CD4-positive, alpha-beta memory T cell (primary cell): ENCODE data around the gene SUOX. TPM values are rescaled to one million over a fixed set of nuclear protein-coding genes. Genes with fewer than 3 reads are reported as not detected.

Source experiments
- CTCF ChIA-PET: fragments of 350-600 bp; sonication (Branson Sonifier 250); formaldehyde crosslinking; loops from one replicate; lab custom pipeline; 2021; ENCODE audit warnings: inconsistent platforms; ENCODE audit not compliant: partially characterized antibody; lab: Charles Lee
- POLR2A ChIA-PET: fragments of 350-600 bp; sonication (Branson Sonifier 250); formaldehyde crosslinking; loops from one replicate; lab custom pipeline; 2021; ENCODE audit not compliant: partially characterized antibody; lab: Charles Lee
- DNase-seq, 5 donors: peaks; one replicate each; pipeline versions ENCODE4 v3.0.0 to v3.0.0-alpha.2; 2020 to 2022; ENCODE audit warnings: mixed read lengths in 1 of 5
- H3K27ac ChIP-seq: one replicate; pipeline ENCODE4 v1.7.0; 2013; ENCODE audit warnings: low read depth, low read length
- H3K27me3 ChIP-seq: 2 replicates; pipeline ENCODE4 v1.7.0; 2013; ENCODE audit warnings: mild to moderate bottlenecking, low read length, moderate library complexity; ENCODE audit not compliant: insufficient read depth
- H3K36me3 ChIP-seq: 2 replicates; pipeline ENCODE4 v1.7.0; 2013; ENCODE audit warnings: mild to moderate bottlenecking, low read length, moderate library complexity; ENCODE audit not compliant: insufficient read depth
- H3K4me1 ChIP-seq: 2 replicates; pipeline ENCODE4 v1.7.0; 2013; ENCODE audit warnings: mild to moderate bottlenecking, low read length, moderate library complexity; ENCODE audit not compliant: insufficient read depth
- H3K4me3 ChIP-seq, 2 donors: one replicate each; pipeline ENCODE4 v1.7.0; 2013; ENCODE audit warnings: low read length in 2 of 2, mild to moderate bottlenecking in 1 of 2
- H3K9me3 ChIP-seq, 2 donors: one replicate each; pipeline ENCODE4 v1.7.0; 2013; ENCODE audit warnings: low read length in 2 of 2, control low read depth in 1 of 2; ENCODE audit not compliant: control insufficient read depth in 1 of 2
- H3K27ac Mint-ChIP-seq, 7 donors: one replicate each; pipeline ENCODE4 v1.8.0; 2020 to 2021; ENCODE audit warnings: mixed read lengths in 7 of 7, mild to moderate bottlenecking in 6 of 7, inconsistent platforms in 3 of 7, moderate library complexity in 3 of 7
- H3K27me3 Mint-ChIP-seq, 2 donors: one replicate each; pipeline ENCODE4 v1.8.0; 2020 to 2021; ENCODE audit warnings: mixed read lengths in 2 of 2
- H3K36me3 Mint-ChIP-seq, 2 donors: one replicate each; pipeline ENCODE4 v1.8.0; 2020 to 2021; ENCODE audit warnings: mixed read lengths in 2 of 2, inconsistent platforms in 1 of 2, mild to moderate bottlenecking in 1 of 2
- H3K4me1 Mint-ChIP-seq, 4 donors: one replicate each; pipeline ENCODE4 v1.8.0; 2020 to 2021; ENCODE audit warnings: mixed read lengths in 4 of 4, mild to moderate bottlenecking in 1 of 4
- H3K4me3 Mint-ChIP-seq, 8 donors: one replicate each; pipeline ENCODE4 v1.8.0; 2020 to 2021; ENCODE audit warnings: mixed read lengths in 8 of 8, mild to moderate bottlenecking in 7 of 8, moderate library complexity in 6 of 8, inconsistent platforms in 3 of 8
- H3K9me3 Mint-ChIP-seq, 8 donors: one replicate each; pipeline ENCODE4 v1.8.0; 2020 to 2021; ENCODE audit warnings: mixed read lengths in 8 of 8, mild to moderate bottlenecking in 5 of 8, inconsistent platforms in 3 of 8, moderate library complexity in 1 of 8
- intact Hi-C: fragments of 100-400 bp; cut with micrococcal nuclease; formaldehyde crosslinking; loops from one replicate; pipeline ENCODE4 v1.15.1; 2023
- polyA plus RNA-seq, 2 donors: library from polyadenylated mRNA; unstranded; fragments of 300-500 nt; fragmentation: Illumina TruSeq; gene quantifications; one replicate each; pipeline ENCODE4 v1.2.3, GENCODE V29; 2021
- total RNA-seq, 2 experiments: library from RNA; stranded (reverse); gene quantifications; one replicate each; pipeline ENCODE4 v1.2.3, GENCODE V29; 2021

Gene SUOX
- total and polyA plus RNA-seq, 4 experiments from 2014 or later = 5.4 to 5.9 TPM; not detected in 2

- Histone ChIP-seq H3K27me3 (no peaks in the 10 kb centered on the region), H3K4me3 (peak within 1 kb of the TSS; percentile 57 to 77), H3K36me3 (no peaks in the 10 kb centered on the region), H3K27ac (peak within 1 kb of the TSS; percentile 63), H3K9me3 (no peaks in the 10 kb centered on the region), H3K4me1 (peaks cover 19% of the 10 kb centered on the region)
- H3K27ac Mint-ChIP-seq = peak within 1 kb of the TSS; percentile 22 to 92 (median 89)
- H3K4me1 Mint-ChIP-seq = peaks cover 15 to 38% (median 24%) of the 10 kb centered on the region in 4 donors
- ChIA-PET POLR2A (interaction anchor here (1.6 kb wide), 1 partner anchor 8 kb away, joined by 6 read pairs; the partner anchor contains the start of gene RAB5B), CTCF (no interaction called here)
- peak within 1 kb of the TSS; percentile 86 to 96 (median 90) for H3K4me3 Mint-ChIP-seq
- no peaks in the 10 kb centered on the region for H3K9me3 Mint-ChIP-seq
- H3K36me3 Mint-ChIP-seq = peaks cover 0 to 5% of the 10 kb centered on the region in 2 donors
- intact Hi-C loops = no loop called here
- no peak for DNase-seq
- no peaks in the 10 kb centered on the region for H3K27me3 Mint-ChIP-seq
These were observed 31.1 kb upstream of the SUOX start, which contains the start of gene PMEL for GRCh38 chr12:55965941-55966407. PMEL (minus strand) TSS chr12:55966042; CDS start chr12:55966011, 31 bp downstream.

- Histone ChIP-seq H3K27me3 (no peaks in the 10 kb centered on the region), H3K9me3 (no peaks in the 10 kb centered on the region), H3K4me1 (peaks cover 19% of the 10 kb centered on the region), H3K27ac (peak within 1 kb of the TSS; percentile 63), H3K4me3 (peak within 1 kb of the TSS; percentile 57 to 77), H3K36me3 (no peaks in the 10 kb centered on the region)
- CTCF ChIA-PET = no interaction called here
- H3K27ac Mint-ChIP-seq = peak within 1 kb of the TSS; percentile 60 to 92 (median 89)
- H3K9me3 Mint-ChIP-seq = no peaks in the 10 kb centered on the region
- H3K27me3 Mint-ChIP-seq = no peaks in the 10 kb centered on the region
- intact Hi-C loops = no loop called here
- POLR2A ChIA-PET = interaction anchor here (1.6 to 4.6 kb wide), 2 partner anchors 7 to 9 kb away, joined by 6 to 55 read pairs; partner anchors contain the start of gene RAB5B
- peak; percentile 76 to 85 (median 80) for DNase-seq
- peak within 1 kb of the TSS; percentile 86 to 96 (median 90) for H3K4me3 Mint-ChIP-seq
- peaks cover 15 to 38% (median 24%) of the 10 kb centered on the region in 4 donors for H3K4me1 Mint-ChIP-seq
- H3K36me3 Mint-ChIP-seq = peaks cover 0 to 5% of the 10 kb centered on the region in 2 donors
These were observed 30.4 kb upstream of the SUOX start, which contains the start of gene CDK2 for GRCh38 chr12:55966408-55967281. CDK2 (plus strand) TSS chr12:55966830; CDS start chr12:55967009, 179 bp downstream.

GRCh38 chr12:55969356-55969755 lies 27.7 kb upstream of the SUOX start:
- Mint-ChIP-seq H3K9me3 (no peaks in the 10 kb centered on the region), H3K27me3 (no peaks in the 10 kb centered on the region), H3K4me1 (peaks cover 16 to 38% (median 24%) of the 10 kb centered on the region in 4 donors), H3K4me3 (no peak overlapping the region), H3K27ac (no peak overlapping the region), H3K36me3 (peaks cover 0 to 5% of the 10 kb centered on the region in 2 donors)
- Histone ChIP-seq H3K36me3 (no peaks in the 10 kb centered on the region), H3K4me1 (peaks cover 32% of the 10 kb centered on the region), H3K27me3 (no peaks in the 10 kb centered on the region), H3K4me3 (no peak overlapping the region), H3K9me3 (no peaks in the 10 kb centered on the region), H3K27ac (no peak overlapping the region)
- intact Hi-C loops = no loop called here
- POLR2A ChIA-PET = interaction anchor here (0.9 to 4.6 kb wide), 4 partner anchors 12 to 140 kb away, joined by 4 to 55 read pairs (median 8); partner anchors contain the start of genes DGKA and DNAJC14
- no peak for DNase-seq
- CTCF ChIA-PET = interaction anchor here (1.1 to 1.9 kb wide), 5 partner anchors 12 to 43 kb away, joined by 3 to 7 read pairs (median 5); no protein-coding TSS in a partner anchor

- peaks cover 42% of the 10 kb centered on the region for H3K4me1 ChIP-seq
- H3K9me3 ChIP-seq = no peaks in the 10 kb centered on the region
- ChIA-PET CTCF (no interaction called here), POLR2A (interaction anchor here (4.6 kb wide), 1 partner anchor 14 kb away, joined by 55 read pairs; no protein-coding TSS in a partner anchor)
- Mint-ChIP-seq H3K9me3 (no peaks in the 10 kb centered on the region), H3K27ac (peak overlapping the region in 2 of 7 donors; percentile 4 to 12), H3K4me1 (peaks cover 16 to 33% (median 25%) of the 10 kb centered on the region in 4 donors), H3K4me3 (peak overlapping the region in 1 of 8 donors; percentile 5), H3K27me3 (no peaks in the 10 kb centered on the region), H3K36me3 (peaks cover 0 to 8% of the 10 kb centered on the region in 2 donors)
- DNase-seq = no peak
- no peaks in the 10 kb centered on the region for H3K27me3 ChIP-seq
- H3K36me3 ChIP-seq = no peaks in the 10 kb centered on the region
- intact Hi-C loops = no loop called here
- H3K4me3 ChIP-seq = no peak overlapping the region
- H3K27ac ChIP-seq = no peak overlapping the region
These were observed 26.3 kb upstream of the SUOX start for GRCh38 chr12:55970775-55971174.

GRCh38 chr12:55972042-55972441 lies 25.0 kb upstream of the SUOX start:
- CTCF ChIA-PET = no interaction called here
- H3K4me3 ChIP-seq = no peak overlapping the region
- no peak for DNase-seq
- no peaks in the 10 kb centered on the region for H3K36me3 ChIP-seq
- POLR2A ChIA-PET = interaction anchor here (3.3 to 3.8 kb wide), 2 partner anchors 15 to 40 kb away, joined by 68 to 155 read pairs; partner anchors contain the start of genes DGKA and PYM1
- H3K4me3 Mint-ChIP-seq = peak overlapping the region in 5 of 8 donors; percentile 11 to 59 (median 29)
- no peaks in the 10 kb centered on the region for H3K9me3 Mint-ChIP-seq
- H3K27ac ChIP-seq = peak overlapping the region; percentile 84
- intact Hi-C loops = loop anchor here (2.0 kb wide), 1 partner anchor 15 kb away; no protein-coding TSS in a partner anchor
- H3K4me1 ChIP-seq = peaks cover 43% of the 10 kb centered on the region
- H3K27me3 ChIP-seq = no peaks in the 10 kb centered on the region
- no peaks in the 10 kb centered on the region for H3K27me3 Mint-ChIP-seq
- H3K4me1 Mint-ChIP-seq = peaks cover 19 to 32% (median 25%) of the 10 kb centered on the region in 4 donors
- H3K27ac Mint-ChIP-seq = peak overlapping the region in 1 of 7 donors; percentile 78
- H3K36me3 Mint-ChIP-seq = peaks cover 0 to 4% of the 10 kb centered on the region in 2 donors
- no peaks in the 10 kb centered on the region for H3K9me3 ChIP-seq

GRCh38 chr12:55972456-55972855 lies 24.6 kb upstream of the SUOX start:
- Histone ChIP-seq H3K36me3 (no peaks in the 10 kb centered on the region), H3K27me3 (no peaks in the 10 kb centered on the region), H3K9me3 (no peaks in the 10 kb centered on the region), H3K4me3 (peak overlapping the region in 1 of 2 donors; percentile 72), H3K4me1 (peaks cover 41% of the 10 kb centered on the region), H3K27ac (peak overlapping the region; percentile 84)
- Mint-ChIP-seq H3K27ac (peak overlapping the region in 1 of 7 donors; percentile 78), H3K4me3 (peak overlapping the region in 5 of 8 donors; percentile 11 to 59 (median 29)), H3K9me3 (no peaks in the 10 kb centered on the region), H3K36me3 (peaks cover 0 to 4% of the 10 kb centered on the region in 2 donors), H3K4me1 (peaks cover 17 to 30% (median 26%) of the 10 kb centered on the region in 4 donors), H3K27me3 (no peaks in the 10 kb centered on the region)
- CTCF ChIA-PET = no interaction called here
- intact Hi-C loops = loop anchor here (2.0 kb wide), 1 partner anchor 16 kb away; no protein-coding TSS in a partner anchor
- DNase-seq = no peak
- POLR2A ChIA-PET = interaction anchor here (3.3 to 3.8 kb wide), 2 partner anchors 15 to 41 kb away, joined by 68 to 155 read pairs; partner anchors contain the start of genes DGKA and PYM1
